K562 (cell line): ENCODE results near the gene GLI1. TPM values are rescaled to one million over a fixed set of nuclear protein-coding genes. Genes with fewer than 3 reads are reported as not detected.

Experiments used
- CC2D1A ChIP-seq: fragments of 450-650 bp; IDR thresholded peaks from 2 replicates; pipeline ENCODE4 v1.6.1; 2017; ENCODE audit warnings: mild to moderate bottlenecking
- FUS ChIP-seq: fragments of 200-400 bp; formaldehyde crosslinking; optimal IDR thresholded peaks from 2 replicates; pipeline ENCODE3; 2017; ENCODE audit warnings: low read depth, low read length
- NFRKB ChIP-seq: fragments of 450-650 bp; IDR thresholded peaks from 2 replicates; pipeline ENCODE4 v1.6.1; 2016; ENCODE audit warnings: low read depth
- POLR2AphosphoS5 ChIP-seq: IDR thresholded peaks from 2 replicates; pipeline ENCODE4 v1.6.1; 2011; ENCODE audit warnings: mild to moderate bottlenecking, low read depth, low read length, moderate library complexity; ENCODE audit not compliant: control insufficient read depth, insufficient read depth
- RUNX1 ChIP-seq: sonication (generic); IDR thresholded peaks from 2 replicates; pipeline ENCODE4 v1.6.1; 2016; ENCODE audit warnings: antibody characterized with exemption, low read depth
- SP1 ChIP-seq: sonication (generic); formaldehyde crosslinking; IDR thresholded peaks from 2 replicates; pipeline ENCODE4 v1.8.1; 2022; ENCODE audit warnings: mild to moderate bottlenecking, missing genetic modification reagents
- STAG1 ChIP-seq: sonication (generic); formaldehyde crosslinking; IDR thresholded peaks from 2 replicates; pipeline ENCODE4 v1.5.0; 2020; ENCODE audit warnings: missing genetic modification reagents, borderline replicate concordance
- ZFP1 ChIP-seq: fragments of 450-650 bp; formaldehyde crosslinking; IDR thresholded peaks from 2 replicates; pipeline ENCODE4 v1.4.0; 2020; ENCODE audit warnings: mild to moderate bottlenecking, mixed read lengths
- ZNF146 ChIP-seq: IDR thresholded peaks from one replicate; pipeline ENCODE4 v1.6.1; 2018; ENCODE audit warnings: missing compliant biosample characterization; ENCODE audit not compliant: unreplicated experiment
- polyA plus RNA-seq, 8 experiments: library from polyadenylated mRNA; depleted of rRNA in 4 of 8; stranded (reverse) in 5 of 8; unstranded in 3 of 8; fragments of >200 nt; fragmentation: Nextera tagmentation in 2 of 8; fragmentation: Illumina TruSeq in 1 of 8; extraction: Ambion mirVana in 2 of 8; extraction: Trizol in 1 of 8; gene quantifications; 2 replicates each; pipeline versions ENCODE4 v1.2.1 to v1.2.3, GENCODE V29; 2011 to 2014; ENCODE audit warnings: inconsistent platforms in 1 of 8, missing spikeins in 1 of 8
- total RNA-seq, 7 experiments: library from RNA; depleted of rRNA in 6 of 7; stranded (reverse); fragments of >200 nt in 6 of 7; fragmentation: Illumina TruSeq in 2 of 7; extraction: Trizol in 2 of 7; gene quantifications; 2 replicates each; pipeline versions ENCODE4 v1.2.1 to v1.2.3, GENCODE V29; 2011 to 2021; ENCODE audit warnings: low replicate concordance in 1 of 7
- TF ChIP-seq, protein P1 (sequence below): fragments of 250-450 bp; sonication (Bioruptor Pico); IDR thresholded peaks from 2 replicates; pipeline ENCODE4 v1.9.0; 2021; ENCODE audit warnings: mild to moderate bottlenecking, inconsistent platforms
- TF ChIP-seq, protein P2 (sequence below): fragments of 200-800 bp; sonication (Bioruptor generic); IDR thresholded peaks from 2 replicates; pipeline ENCODE4 v1.6.1; 2017; ENCODE audit warnings: missing genetic modification characterization, missing compliant biosample characterization
- TF ChIP-seq, protein P3 (sequence below), 2 experiments: fragments of 450-650 bp in 1 of 2; sonication (generic) in 1 of 2; formaldehyde crosslinking in 1 of 2; IDR thresholded peaks; 2 replicates each; pipeline versions ENCODE4 v1.7.1 to v1.9.0; 2016 to 2022; ENCODE audit warnings: inconsistent platforms in 1 of 2, mild to moderate bottlenecking in 1 of 2, missing genetic modification reagents in 1 of 2
- TF ChIP-seq, protein P4 (sequence below): sonication (generic); formaldehyde crosslinking; IDR thresholded peaks from 2 replicates; pipeline ENCODE4 v1.8.0; 2023; ENCODE audit warnings: mild to moderate bottlenecking, missing genetic modification reagents

Gene GLI1
- total and polyA plus RNA-seq, 9 of the 15 experiments (the other 6 are each of a cell fraction or from before 2014, with no cell fraction given), result 0.24 to 3.7 (median 0.61) TPM

DNA sequence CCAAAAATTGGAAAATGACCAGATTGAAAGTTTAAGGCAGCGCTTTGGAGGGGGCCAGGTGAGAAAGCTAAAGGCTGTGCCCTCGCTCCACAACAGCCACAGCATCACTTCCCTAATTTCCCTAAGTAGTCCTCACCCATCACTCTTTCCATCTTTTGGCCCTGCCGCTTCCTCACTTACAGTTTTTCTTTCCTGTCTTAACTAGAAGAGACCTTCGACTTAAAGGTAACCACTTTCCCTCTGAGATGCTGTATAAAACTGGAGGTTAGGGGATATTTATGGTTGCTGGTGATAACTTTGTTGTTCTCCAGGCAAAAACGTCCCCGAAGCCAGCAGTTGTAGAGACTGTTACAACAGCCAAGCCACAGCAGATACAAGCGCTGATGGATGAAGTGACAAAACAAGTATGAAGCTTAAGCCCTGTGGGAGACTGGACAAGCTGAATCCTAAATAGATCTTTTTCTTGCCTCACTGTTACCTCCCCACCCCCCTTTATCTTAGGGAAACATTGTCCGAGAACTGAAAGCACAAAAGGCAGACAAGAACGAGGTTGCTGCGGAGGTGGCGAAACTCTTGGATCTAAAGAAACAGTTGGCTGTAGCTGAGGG is 56.5 kb downstream of the GLI1 start (continued):
- TF ChIP-seq NFRKB (0 out of 2 replicates have a peak, but pooled peaks have one; percentile 28), FUS (no peak), RUNX1 (no peak), STAG1 (CRISPR knock-in tag) (no peak), SP1 (0 out of 2 replicates have a peak, but pooled peaks have one; percentile 0), ZFP1 (peak; percentile 28; the same call in 1 of the 2 replicates), CC2D1A (no peak), ZNF146 (CRISPR knock-in tag) (no peak), POLR2AphosphoS5 (peak; percentile 15)
- TF ChIP-seq, protein P1, sequence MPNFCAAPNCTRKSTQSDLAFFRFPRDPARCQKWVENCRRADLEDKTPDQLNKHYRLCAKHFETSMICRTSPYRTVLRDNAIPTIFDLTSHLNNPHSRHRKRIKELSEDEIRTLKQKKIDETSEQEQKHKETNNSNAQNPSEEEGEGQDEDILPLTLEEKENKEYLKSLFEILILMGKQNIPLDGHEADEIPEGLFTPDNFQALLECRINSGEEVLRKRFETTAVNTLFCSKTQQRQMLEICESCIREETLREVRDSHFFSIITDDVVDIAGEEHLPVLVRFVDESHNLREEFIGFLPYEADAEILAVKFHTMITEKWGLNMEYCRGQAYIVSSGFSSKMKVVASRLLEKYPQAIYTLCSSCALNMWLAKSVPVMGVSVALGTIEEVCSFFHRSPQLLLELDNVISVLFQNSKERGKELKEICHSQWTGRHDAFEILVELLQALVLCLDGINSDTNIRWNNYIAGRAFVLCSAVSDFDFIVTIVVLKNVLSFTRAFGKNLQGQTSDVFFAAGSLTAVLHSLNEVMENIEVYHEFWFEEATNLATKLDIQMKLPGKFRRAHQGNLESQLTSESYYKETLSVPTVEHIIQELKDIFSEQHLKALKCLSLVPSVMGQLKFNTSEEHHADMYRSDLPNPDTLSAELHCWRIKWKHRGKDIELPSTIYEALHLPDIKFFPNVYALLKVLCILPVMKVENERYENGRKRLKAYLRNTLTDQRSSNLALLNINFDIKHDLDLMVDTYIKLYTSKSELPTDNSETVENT (CRISPR knock-in tag), result no peak
- TF ChIP-seq, protein P2, sequence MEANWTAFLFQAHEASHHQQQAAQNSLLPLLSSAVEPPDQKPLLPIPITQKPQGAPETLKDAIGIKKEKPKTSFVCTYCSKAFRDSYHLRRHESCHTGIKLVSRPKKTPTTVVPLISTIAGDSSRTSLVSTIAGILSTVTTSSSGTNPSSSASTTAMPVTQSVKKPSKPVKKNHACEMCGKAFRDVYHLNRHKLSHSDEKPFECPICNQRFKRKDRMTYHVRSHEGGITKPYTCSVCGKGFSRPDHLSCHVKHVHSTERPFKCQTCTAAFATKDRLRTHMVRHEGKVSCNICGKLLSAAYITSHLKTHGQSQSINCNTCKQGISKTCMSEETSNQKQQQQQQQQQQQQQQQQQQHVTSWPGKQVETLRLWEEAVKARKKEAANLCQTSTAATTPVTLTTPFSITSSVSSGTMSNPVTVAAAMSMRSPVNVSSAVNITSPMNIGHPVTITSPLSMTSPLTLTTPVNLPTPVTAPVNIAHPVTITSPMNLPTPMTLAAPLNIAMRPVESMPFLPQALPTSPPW (CRISPR knock-in tag), result peak; percentile 33; the same call in 1 of the 2 replicates
- TF ChIP-seq, protein P3, sequence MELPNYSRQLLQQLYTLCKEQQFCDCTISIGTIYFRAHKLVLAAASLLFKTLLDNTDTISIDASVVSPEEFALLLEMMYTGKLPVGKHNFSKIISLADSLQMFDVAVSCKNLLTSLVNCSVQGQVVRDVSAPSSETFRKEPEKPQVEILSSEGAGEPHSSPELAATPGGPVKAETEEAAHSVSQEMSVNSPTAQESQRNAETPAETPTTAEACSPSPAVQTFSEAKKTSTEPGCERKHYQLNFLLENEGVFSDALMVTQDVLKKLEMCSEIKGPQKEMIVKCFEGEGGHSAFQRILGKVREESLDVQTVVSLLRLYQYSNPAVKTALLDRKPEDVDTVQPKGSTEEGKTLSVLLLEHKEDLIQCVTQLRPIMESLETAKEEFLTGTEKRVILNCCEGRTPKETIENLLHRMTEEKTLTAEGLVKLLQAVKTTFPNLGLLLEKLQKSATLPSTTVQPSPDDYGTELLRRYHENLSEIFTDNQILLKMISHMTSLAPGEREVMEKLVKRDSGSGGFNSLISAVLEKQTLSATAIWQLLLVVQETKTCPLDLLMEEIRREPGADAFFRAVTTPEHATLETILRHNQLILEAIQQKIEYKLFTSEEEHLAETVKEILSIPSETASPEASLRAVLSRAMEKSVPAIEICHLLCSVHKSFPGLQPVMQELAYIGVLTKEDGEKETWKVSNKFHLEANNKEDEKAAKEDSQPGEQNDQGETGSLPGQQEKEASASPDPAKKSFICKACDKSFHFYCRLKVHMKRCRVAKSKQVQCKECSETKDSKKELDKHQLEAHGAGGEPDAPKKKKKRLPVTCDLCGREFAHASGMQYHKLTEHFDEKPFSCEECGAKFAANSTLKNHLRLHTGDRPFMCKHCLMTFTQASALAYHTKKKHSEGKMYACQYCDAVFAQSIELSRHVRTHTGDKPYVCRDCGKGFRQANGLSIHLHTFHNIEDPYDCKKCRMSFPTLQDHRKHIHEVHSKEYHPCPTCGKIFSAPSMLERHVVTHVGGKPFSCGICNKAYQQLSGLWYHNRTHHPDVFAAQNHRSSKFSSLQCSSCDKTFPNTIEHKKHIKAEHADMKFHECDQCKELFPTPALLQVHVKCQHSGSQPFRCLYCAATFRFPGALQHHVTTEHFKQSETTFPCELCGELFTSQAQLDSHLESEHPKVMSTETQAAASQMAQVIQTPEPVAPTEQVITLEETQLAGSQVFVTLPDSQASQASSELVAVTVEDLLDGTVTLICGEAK (IDR thresholded peaks at IDR 0.05), result peak; percentile 63
- TF ChIP-seq, protein P3 (CRISPR knock-in tag; IDR thresholded peaks at IDR 0.05), result no peak
- TF ChIP-seq, protein P4, sequence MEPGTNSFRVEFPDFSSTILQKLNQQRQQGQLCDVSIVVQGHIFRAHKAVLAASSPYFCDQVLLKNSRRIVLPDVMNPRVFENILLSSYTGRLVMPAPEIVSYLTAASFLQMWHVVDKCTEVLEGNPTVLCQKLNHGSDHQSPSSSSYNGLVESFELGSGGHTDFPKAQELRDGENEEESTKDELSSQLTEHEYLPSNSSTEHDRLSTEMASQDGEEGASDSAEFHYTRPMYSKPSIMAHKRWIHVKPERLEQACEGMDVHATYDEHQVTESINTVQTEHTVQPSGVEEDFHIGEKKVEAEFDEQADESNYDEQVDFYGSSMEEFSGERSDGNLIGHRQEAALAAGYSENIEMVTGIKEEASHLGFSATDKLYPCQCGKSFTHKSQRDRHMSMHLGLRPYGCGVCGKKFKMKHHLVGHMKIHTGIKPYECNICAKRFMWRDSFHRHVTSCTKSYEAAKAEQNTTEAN (CRISPR knock-in tag), result no peak
